Activated CD4-positive, alpha-beta T cell treated with anti-CD3 and anti-CD28 coated beads, Interleukin-2, amount 50 U/mL, for 24 hours (primary cell): ENCODE measurements around the gene TULP4.
"Not testable (repeated sequence)": the region's sequence is repeated elsewhere in the genome, so short reads cannot be mapped to it uniquely, and the experiment has no call there.

Source experiments
- DNase-seq, 2 donors: peaks; one replicate each; pipeline ENCODE4 v3.0.0-alpha.2; 2020; ENCODE audit warnings: low read depth in 1 of 2, low spot score in 1 of 2

TULP4 gene

DNA sequence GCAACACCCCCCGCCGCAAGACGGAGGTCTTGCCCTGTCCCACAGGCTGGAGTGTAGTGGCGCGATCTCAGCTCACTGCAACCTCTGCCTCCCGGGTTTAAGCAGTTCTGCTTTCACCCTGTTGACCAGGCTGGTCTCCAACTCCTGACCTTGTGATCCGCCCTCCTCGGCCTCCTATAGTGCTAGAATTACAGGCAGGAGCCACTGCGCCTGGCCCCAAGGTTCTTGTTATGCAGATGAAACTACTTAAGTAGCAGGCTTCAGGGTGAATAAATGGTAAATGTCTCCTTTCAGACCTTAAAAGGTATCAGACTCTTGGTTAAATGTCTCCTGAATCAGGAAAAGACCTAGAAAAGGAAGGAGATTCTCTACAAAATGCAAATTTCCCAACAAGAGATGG is 152.2 kb downstream of the TULP4 start:
- no peak for DNase-seq

DNA sequence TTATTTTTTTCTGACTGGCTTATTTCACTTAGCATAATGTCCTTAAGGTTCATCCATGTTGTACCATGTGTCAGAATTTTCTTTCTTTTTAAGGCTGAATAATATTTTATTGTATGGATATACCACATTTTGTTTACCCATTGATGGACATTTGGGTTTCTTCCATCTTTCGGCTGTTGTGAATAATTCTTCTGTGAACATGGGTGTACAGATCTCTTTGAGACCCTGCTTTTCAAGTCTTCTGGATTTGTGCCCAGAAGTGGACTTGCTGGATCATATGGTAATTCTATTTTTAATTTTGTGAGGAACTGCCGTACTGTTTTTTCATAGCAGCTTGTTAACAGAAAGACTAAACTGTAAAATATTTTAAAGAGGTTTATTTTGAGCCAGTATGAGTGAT is 153.0 kb downstream of the TULP4 start:
- DNase-seq: no peak

DNA sequence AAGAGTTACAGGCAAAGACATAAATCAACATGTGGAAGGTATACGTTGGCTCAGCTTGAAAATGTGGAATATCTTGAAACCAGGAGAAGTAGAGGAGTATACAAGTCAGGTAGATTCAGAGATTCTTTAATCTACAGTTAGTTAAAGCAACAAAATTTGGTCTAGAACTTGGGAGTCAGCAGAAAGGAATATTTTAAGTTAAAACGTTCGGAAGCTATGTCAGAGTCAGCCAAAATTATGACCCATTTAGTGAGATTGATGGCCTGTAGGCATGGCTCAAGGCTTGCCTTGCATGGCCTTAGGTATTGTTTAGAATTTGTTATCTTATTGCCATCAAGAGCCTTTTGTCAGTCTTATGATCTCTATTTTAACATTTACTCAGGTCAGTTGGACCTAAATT is 153.5 kb downstream of the TULP4 start:
- DNase-seq: no peak

DNA sequence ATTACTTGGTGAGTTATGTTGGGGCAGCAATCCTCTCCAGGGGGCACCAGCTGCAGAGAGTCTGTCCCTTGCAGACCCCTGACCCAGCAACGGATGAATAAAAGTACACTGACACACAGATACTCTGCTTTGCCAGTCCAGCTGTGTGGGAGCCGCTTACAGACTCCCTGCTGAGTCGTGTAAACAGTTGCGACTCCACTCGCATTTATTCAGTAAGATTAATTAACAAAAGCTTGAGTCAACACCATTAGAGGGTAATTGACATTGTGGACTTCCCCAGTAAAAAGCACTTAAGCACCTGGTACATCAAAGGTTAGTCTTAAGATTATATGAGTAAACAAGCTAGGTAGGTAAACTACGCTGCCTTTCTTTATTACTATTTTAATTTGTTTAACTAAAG is 155.7 kb downstream of the TULP4 start:
- DNase-seq: no peak

DNA sequence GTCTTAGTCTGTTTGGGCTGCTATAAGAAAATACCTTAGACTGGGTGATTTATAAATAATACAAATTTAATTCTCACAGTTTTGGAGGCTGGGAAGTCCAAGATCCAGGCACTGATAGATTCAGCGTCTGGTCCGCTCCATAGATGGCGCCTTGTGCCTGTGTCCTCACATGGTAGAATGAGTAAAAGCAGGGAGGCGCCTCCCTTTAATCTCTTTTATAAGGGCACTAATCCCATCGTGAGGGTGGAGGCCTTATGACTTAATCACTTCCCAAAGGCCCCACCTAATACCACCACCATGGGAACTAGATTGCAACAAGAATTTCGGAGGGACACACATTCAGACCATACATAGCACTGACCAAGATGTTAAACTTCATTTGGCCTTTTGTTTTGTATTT is 156.4 kb downstream of the TULP4 start:
- DNase-seq: no peak

DNA sequence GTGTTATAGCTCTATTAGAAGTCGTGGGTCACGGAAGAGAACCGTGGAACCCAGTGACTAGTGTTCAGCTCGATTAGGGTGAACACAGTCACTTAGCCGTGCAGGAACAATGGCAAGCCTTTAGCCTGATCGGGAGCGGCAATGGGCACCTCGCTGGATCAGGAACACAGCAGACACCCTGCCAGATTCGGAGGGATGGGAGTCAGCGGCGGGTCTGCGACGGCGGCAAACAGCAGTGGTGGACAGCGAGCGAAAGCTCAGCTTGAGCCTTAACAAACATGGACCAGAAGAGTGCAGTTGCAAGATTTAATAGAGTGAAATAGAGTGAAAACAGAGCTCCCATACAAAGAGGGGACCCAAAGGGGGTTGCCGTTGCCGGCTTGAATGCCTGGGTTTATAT is 157.8 kb downstream of the TULP4 start:
- DNase-seq: not testable (repeated sequence)

DNA sequence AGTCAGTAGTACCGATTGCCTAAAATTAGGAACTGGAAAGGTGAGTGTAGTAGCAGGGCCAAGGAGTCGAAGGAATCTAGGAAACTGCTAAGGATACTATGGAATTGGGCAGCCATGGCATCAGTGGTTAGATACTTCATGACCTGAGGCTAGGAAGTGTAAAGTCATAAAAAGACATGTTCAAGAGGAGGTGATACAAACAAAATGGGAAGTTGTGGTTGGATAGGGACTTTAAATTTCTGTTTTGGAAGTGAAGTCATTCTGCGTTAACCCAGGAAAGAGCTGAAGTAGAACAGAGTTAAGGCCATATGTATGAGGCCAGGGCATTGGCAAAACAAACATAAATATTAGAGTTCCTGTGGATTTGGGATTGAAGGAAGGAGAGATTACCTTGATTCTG is 159.1 kb downstream of the TULP4 start:
- DNase-seq: no peak

DNA sequence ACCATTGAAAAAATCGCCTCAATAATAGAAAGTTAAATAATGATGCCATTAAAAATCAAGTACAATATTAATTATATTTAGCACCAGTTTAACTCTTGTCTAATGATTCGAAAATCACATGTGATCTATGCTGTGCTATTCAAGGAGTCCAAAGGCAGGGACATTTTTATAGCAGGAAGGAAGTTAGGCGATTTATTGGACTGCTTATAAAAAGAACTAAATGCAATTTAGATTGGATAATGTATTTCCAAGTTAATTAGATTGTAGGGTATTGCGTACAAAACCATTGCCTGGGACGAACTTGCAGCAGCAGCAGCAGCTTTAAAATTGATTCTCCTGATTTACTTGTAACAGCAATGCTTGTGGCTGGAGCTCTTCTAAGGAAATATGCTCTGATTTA is 160.2 kb downstream of the TULP4 start:
- no peak for DNase-seq

DNA sequence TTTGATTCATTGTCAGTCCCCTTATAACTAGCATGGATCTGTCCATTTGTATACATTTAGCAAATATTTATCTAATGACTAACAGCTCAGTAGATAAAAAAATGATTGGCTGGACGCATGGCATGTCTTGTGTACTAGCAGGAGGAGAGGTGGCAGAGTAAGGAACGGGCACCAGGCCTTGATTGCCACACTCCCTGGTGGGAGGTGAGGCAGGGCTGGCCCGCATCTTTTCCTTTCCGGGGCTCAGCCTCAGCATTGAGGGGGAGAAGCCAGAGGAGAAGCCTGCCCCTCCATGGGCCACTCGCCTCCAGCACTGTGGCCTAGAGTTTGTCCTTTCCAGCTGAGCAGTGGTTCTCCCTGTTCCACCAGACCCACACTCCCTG is 162.7 kb downstream of the TULP4 start:
- no peak for DNase-seq

DNA sequence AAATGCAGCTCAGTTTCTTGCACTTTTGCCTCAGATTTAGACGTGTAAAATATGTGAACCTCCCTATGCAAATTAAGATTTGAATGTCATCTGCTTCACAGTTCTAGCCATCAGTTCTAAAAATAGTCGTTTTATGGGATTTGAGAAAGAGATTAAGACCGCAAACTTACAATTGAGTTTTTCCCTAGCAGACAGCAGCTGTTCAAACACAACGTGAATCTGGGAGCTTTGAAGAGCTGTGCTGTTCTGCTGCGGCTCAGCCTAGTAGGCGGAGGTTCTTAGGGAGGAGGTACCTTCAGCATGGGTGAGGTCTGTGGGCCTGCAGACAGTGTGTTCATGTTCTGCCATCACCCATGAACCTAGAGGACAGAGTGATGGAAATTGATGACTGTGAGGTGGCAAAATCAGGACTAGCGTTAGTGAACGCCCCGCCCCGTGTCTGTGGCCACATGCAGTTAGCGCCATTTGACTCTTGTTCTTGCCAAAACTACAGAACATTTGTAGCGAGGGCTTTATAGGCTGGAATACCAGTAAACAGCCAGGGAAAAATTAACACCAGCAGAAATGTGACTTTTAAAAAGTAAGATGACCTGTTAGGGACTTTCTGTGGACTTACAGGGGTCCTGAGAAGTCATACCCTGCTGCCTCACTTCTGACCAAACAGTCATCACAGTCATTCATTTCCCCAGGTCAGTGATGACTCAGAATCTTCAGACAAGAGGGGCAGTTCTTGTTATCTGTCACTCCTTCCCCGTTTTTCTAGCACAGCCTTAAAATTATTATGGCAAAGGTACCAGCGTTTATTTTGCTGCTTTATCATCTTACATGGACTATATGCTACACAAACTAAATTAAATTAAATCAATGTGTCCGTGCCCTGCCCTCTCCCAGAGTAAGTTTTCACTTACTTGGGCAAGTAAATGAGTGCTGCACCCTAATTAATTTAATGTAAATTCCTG is 163.4 kb downstream of the TULP4 start:
- DNase-seq: no peak

DNA sequence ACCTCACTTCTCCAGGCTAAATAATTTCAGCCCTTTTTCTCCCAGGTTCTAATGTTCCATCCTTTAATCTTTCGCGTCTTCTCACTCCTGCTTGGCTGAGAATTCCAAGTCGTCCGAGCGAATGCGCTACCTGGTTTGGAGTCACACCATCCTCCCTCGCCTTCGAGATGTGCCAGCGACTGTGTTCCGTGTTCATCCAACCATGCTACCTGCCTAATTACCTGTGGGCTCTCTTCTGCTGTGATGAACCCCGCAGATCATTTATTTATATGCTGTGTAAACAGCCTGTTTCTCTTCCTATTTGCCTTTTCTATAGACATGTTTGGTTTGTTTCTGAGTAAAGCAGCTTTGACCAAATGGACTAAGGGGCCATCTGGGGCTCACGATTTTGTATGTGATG is 164.1 kb downstream of the TULP4 start:
- DNase-seq: no peak

DNA sequence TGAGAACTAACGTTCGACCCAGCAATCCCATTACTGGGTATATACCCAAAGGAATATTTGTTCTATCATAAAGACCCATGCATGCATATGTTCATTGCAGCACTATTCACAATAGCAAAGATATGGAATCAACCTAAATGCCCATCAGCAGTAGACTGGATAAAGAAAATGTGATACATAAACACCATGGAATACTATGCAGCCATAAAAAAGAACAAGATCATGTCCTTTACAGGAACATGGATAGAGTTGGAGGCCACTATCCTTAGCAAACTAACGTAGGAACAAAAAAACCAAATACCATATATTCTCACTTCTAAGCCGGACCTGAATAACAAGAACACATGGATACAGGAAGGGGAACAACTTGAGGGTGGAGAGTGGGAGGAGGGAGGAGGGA is 165.5 kb downstream of the TULP4 start:
- DNase-seq: not testable (repeated sequence)

DNA sequence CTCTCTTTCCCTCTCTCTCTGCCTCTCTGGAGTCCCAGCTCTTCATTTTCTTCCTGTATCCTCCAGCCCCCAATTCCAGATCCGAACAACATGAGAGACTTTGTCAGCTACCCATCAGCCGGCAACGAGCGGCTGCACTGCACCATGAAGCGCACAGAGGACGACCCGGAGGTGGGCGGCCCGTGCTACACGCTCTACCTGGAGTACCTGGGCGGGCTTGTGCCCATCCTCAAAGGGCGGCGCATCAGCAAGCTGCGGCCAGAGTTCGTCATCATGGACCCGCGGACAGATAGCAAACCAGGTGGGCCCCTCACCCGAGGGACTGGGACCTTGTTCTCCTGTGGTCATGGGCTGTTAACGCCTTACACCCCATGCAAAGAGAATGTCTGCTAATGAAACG is 168.7 kb downstream of the TULP4 start:
- DNase-seq: no peak

DNA sequence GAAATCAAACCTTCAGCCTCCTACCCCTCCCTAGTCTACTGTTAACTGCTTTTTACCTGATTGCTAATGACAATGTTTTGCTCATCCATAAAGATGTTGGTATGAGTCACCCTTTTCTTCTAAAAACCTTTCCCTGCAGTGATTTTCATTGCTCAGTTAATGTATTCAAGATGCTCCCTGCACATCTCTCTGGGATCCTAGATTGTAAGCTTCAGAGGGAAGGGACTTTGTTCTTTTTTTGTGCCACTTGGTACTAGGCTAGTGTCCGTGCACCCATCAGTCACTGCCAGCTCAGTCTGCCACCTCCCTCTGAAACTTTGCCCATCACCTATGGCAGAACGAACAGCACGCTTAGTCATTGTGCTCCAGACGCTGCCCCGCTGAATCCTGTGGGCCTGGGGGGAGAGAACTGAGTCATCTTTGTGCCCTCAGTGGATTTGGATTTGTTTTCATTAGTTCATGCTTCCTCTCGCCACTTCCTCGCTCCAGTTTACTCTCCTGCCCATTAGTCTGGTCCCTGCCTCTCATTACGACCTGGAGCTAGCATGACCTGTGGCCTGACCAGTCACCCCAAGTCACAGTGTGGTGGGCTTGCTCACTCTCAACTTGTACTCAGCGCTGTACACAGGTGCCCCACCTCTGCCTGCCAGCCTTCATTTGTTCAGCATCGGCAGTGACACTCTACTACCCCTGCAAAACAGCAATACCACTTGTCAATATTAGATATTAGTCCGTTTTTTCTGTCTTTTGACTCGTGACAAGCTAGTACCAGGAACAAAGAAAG is 169.6 kb downstream of the TULP4 start:
- no peak for DNase-seq

DNA sequence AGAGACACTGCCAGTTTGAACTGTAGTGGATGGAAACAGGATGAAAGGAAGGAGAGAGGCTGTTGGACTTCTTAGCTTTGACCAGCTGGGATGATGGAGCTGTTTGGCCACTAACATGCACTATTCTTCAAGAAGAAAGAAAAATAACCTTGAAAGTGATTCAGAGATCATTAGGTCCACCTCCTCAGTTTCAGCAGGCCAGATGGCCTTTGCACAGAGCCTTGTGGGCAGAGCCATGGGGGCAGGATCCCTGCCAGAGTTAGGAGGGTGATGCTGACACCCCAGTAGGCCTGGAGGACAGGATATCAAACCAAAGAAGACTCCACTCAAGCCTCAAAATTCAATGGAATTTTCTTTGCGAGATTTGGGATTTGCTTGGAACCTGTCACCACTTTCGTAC is 173.2 kb downstream of the TULP4 start:
- DNase-seq: no peak

DNA sequence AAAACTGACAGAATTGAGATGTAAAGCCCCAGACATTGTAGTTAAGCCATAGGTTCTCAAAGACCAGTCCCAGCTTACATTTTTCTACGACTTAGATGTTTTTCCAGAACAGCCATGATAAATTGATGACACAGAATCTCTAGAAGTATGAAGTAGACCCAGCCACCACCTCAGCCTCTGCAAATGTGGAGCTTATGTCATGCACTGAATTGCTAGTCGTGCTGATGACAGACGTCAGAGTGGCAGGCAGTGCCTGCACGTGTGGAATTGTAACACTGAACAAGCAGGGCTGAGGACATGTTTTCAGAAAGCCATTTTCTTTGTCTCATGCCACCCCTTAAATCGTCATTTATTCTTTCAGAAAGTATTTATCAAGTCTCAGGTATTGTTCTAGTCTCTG is 175.2 kb downstream of the TULP4 start:
- no peak for DNase-seq

DNA sequence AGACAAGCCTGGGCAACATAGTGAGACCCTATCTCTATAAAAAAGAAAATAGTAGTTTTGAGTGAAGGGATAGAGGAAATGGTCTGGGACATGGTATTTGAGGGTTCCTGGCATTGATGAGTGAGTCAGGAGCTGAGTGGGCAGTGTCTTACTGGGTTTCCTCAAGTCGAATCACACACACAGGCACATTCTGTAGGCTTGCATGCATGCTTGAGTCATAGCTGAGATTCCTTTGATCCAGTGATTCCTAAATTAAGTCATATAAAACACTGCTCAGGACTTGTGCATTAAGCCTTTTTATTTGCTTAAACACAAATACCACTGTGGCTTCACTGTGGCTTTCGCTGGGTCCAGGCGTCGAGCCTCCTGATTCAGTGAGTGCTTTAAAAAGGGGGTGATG is 175.8 kb downstream of the TULP4 start:
- DNase-seq: no peak

DNA sequence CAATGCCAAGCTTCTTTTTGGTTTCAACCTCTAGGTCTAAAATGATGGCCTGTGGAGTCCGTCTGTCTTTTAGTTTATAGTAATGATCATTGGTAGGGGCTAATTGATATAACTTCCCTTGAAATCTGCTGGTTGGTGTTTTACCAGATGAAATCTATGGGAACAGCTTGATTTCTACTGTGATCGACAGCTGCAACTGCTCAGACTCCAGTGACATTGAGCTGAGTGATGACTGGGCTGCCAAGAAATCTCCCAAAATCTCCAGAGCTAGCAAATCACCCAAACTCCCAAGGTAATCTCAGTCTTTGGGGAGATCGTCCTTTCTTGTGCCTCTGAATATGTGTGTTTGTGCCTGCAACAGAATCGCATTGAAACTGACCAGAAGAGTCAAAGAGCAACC is 177.2 kb downstream of the TULP4 start:
- no peak for DNase-seq

DNA sequence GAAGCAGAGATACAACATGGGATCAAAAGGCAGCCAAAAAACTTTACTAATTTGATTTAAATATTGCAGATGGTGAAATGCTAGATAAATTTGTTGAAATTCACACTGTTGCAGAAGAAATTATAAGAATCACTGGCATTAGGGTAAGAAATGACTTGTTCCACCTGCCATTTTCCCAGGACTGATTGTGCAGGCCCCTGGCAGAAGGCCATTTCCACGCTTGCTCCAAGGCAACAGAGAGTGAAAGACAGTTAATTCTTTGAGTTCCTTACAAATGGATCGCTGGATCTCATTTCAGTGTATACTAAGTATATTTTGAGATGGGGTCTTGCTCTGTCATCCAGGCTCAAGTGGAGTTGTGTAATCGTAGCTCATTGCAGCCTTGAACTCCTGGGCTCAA is 180.6 kb downstream of the TULP4 start:
- no peak for DNase-seq

DNA sequence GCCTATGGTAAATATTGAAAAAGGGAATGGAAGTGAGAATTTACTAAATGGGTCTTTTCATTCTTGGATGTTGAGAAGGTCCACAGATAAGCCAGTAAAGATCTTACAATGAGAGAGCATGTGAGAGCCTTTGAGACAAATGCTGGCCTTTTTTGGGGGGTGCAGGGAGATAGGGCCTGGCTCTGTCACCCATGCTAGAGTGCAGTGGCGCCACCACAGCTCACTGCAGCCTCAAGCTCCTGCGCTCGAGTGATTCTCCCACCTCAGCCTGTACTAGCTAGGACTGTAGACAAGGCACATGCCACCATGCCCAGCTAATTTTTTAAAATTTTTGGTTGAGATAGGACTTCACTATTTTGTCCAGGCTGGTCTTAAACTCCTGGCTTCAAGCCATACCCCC is 184.4 kb downstream of the TULP4 start:
- no peak for DNase-seq

DNA sequence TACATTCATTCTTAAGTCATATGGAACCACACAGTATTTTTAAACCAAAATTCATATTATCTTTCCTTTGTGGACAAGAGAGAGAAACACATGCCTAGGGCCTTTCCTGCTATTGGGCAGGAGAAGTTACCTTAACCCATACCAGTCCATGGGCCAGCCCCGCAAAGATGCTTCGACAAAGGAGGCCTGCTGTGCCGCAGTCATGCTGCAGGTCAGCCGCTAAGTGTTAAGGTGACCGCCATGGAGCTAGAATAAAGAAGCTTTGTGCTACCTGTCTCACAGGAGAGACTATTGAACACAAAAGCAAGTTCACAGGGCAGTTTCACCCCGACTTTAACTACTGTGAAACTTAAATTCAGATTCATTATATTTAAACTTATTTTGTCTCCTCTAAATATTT is 185.4 kb downstream of the TULP4 start:
- DNase-seq: no peak

DNA sequence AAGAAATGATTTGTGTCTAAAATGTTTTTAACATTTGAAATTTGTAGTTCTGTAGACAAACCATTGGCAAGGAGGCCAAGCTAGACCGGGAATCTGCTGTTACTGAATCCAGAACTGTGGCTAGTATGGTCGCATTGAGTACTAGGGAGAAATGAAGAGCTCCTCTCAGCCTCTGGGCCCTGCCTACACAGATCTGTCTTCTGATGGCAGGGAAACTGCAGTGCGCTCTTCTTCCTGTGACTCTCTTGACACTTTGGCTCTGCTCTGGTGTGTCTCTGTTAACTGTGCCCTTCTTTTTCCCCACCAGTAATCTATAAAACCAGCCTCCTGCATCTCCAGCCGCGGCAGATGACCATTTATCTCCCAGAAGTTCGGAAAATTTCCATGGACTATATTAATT is 186.1 kb downstream of the TULP4 start:
- DNase-seq: no peak
